Upper lobe of left lung (tissue), 4 donors: ENCODE data around the gene MORN1.

Experiments
- EP300 ChIP-seq, 4 donors: sonication (generic); formaldehyde crosslinking; IDR thresholded peaks; one replicate each; pipeline ENCODE4 v1.5.1; 2017; ENCODE audit warnings: antibody characterized with exemption in 4 of 4, control low read depth in 2 of 4
- POLR2A ChIP-seq, 4 donors: fragments of 450-650 bp; IDR thresholded peaks; one replicate each; pipeline ENCODE4 v1.5.1; 2016 to 2017; ENCODE audit warnings: antibody characterized with exemption in 4 of 4, mild to moderate bottlenecking in 2 of 4
- POLR2AphosphoS5 ChIP-seq, 2 donors: sonication (generic); formaldehyde crosslinking; IDR thresholded peaks; one replicate each; pipeline ENCODE4 v1.5.1; 2017; ENCODE audit warnings: antibody characterized with exemption in 2 of 2
- TF ChIP-seq, protein P1 (sequence below), 6 experiments: fragments of 450-650 bp in 4 of 6; fragments of 200-600 bp in 2 of 6; sonication (generic) in 2 of 6; IDR thresholded peaks; one replicate each; pipeline ENCODE4 v1.5.1; 2016 to 2019; ENCODE audit warnings: antibody characterized with exemption in 6 of 6

DNA sequence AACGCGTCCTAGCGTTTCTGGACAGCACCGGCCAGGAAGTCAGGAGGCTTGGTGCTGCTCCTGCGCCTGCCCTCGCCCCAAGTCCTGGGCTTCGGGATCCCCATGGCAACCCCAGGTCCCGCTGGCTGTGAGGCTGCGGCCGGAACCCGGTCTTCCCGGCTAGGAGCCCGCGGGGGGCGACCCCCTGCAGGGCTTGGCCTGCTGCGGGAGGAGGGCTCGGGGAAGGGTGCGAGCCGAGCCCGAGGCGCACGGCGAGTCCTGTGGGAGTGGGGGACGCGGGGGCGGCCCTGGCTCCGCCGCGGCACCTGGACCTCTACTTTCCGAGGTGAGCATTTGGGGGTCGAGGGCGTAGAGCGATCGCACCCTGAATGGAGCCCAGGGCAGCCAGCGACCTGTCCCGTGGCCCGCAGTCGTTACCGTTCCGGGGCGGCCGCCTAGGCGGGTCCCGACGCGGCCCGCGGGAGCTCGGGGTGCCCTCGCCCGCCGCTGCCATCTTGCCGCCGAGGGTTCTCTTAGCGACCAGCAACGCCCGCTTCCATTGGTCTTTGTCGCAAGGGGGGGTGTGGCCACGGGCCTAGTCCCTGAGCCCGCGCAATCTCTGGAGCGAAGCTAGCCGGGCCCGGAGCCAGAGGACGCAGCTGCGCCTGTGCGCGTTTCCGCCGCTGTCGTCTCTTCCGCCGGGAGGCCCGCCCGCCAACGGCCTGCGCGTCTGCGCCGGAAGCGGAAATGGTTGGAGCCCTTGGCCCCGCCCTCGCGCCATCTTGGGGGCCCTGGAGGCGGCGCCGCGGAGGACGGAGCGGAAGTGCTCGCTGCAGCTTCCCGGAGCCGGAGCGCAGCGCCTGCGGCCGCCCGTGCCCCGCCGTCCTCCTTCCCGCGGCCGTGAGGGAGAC, at the start of gene MORN1, which contains the start of gene RER1:
- TF ChIP-seq POLR2A (IDR thresholded peaks at IDR 0.05) (peak in 3 of 4 donors; percentile 75 to 94 (median 81)), EP300 (IDR thresholded peaks at IDR 0.05) (peak in 1 of 4 donors; percentile 74), POLR2AphosphoS5 (IDR thresholded peaks at IDR 0.05) (peak; percentile 92 to 97)
- TF ChIP-seq, protein P1, sequence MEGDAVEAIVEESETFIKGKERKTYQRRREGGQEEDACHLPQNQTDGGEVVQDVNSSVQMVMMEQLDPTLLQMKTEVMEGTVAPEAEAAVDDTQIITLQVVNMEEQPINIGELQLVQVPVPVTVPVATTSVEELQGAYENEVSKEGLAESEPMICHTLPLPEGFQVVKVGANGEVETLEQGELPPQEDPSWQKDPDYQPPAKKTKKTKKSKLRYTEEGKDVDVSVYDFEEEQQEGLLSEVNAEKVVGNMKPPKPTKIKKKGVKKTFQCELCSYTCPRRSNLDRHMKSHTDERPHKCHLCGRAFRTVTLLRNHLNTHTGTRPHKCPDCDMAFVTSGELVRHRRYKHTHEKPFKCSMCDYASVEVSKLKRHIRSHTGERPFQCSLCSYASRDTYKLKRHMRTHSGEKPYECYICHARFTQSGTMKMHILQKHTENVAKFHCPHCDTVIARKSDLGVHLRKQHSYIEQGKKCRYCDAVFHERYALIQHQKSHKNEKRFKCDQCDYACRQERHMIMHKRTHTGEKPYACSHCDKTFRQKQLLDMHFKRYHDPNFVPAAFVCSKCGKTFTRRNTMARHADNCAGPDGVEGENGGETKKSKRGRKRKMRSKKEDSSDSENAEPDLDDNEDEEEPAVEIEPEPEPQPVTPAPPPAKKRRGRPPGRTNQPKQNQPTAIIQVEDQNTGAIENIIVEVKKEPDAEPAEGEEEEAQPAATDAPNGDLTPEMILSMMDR (IDR thresholded peaks at IDR 0.05): peak in 2 of 6 experiments; percentile 13 to 30
